H9 (cell line): ENCODE data around the gene SNX25. TPM values are rescaled to one million over a fixed set of nuclear protein-coding genes. Genes with fewer than 3 reads are reported as not detected.

Source experiments
- DNase-seq: peaks from one replicate; pipeline ENCODE4 v3.0.0-alpha.2; 2017
- H2AFZ ChIP-seq: one replicate; pipeline ENCODE4 v1.6.1; 2013; ENCODE audit warnings: mild to moderate bottlenecking, low read length, control low read depth, moderate library complexity
- H2AK5ac ChIP-seq: 2 replicates; pipeline ENCODE4 v1.6.1; 2013; ENCODE audit warnings: low read length, control low read depth, mixed read lengths; ENCODE audit not compliant: insufficient read length
- H2BK120ac ChIP-seq: one replicate; pipeline ENCODE4 v1.6.1; 2013; ENCODE audit warnings: low read depth, mild to moderate bottlenecking, low read length, control low read depth, inconsistent platforms; ENCODE audit not compliant: poor library complexity, severe bottlenecking
- H2BK12ac ChIP-seq: 2 replicates; pipeline ENCODE4 v1.6.1; 2013; ENCODE audit warnings: low read length, control low read depth, mixed read lengths, low read depth; ENCODE audit not compliant: insufficient read length
- H2BK15ac ChIP-seq: 2 replicates; pipeline ENCODE4 v1.6.1; 2013; ENCODE audit warnings: low read depth, low read length, control low read depth
- H2BK20ac ChIP-seq: one replicate; pipeline ENCODE4 v1.6.1; 2013; ENCODE audit warnings: low read depth, mild to moderate bottlenecking, low read length, control low read depth, inconsistent platforms; ENCODE audit not compliant: poor library complexity, severe bottlenecking
- H2BK5ac ChIP-seq: 2 replicates; pipeline ENCODE4 v1.6.1; 2013; ENCODE audit warnings: low read length, control low read depth, mixed read lengths; ENCODE audit not compliant: insufficient read length
- H3K14ac ChIP-seq: 2 replicates; pipeline ENCODE4 v1.6.1; 2013; ENCODE audit warnings: low read length, control low read depth; ENCODE audit not compliant: insufficient read depth
- H3K18ac ChIP-seq: 2 replicates; pipeline ENCODE4 v1.6.1; 2013; ENCODE audit warnings: low read depth, mild to moderate bottlenecking, mixed read lengths, low read length, control low read depth; ENCODE audit not compliant: insufficient read length
- H3K23ac ChIP-seq: 2 replicates; pipeline ENCODE4 v1.6.1; 2013; ENCODE audit warnings: low read length, control low read depth, mixed read lengths, low read depth; ENCODE audit not compliant: insufficient read length
- H3K23me2 ChIP-seq: 2 replicates; pipeline ENCODE4 v1.6.1; 2013; ENCODE audit warnings: low read depth, mild to moderate bottlenecking, mixed read lengths, low read length, control low read depth; ENCODE audit not compliant: insufficient read length, poor library complexity, severe bottlenecking
- H3K27ac ChIP-seq: 2 replicates; pipeline ENCODE4 v1.5.1; 2013; ENCODE audit warnings: low read length, control low read depth, mixed read lengths, low read depth; ENCODE audit not compliant: insufficient read length
- H3K27me3 ChIP-seq: 2 replicates; pipeline ENCODE4 v1.6.1; 2013; ENCODE audit warnings: low read length, control low read depth, inconsistent platforms; ENCODE audit not compliant: insufficient read depth
- H3K4ac ChIP-seq: 2 replicates; pipeline ENCODE4 v1.6.1; 2013; ENCODE audit warnings: low read depth, mild to moderate bottlenecking, control low read depth, inconsistent platforms, low read length, moderate library complexity
- H3K4me1 ChIP-seq: 2 replicates; pipeline ENCODE4 v1.6.1; 2013; ENCODE audit warnings: low read length, control low read depth, inconsistent platforms; ENCODE audit not compliant: insufficient read depth
- H3K4me2 ChIP-seq: 2 replicates; pipeline ENCODE4 v1.6.1; 2013; ENCODE audit warnings: low read length, control low read depth, mixed read lengths; ENCODE audit not compliant: insufficient read length, insufficient read depth
- H3K56ac ChIP-seq: 2 replicates; pipeline ENCODE4 v1.6.1; 2013; ENCODE audit warnings: low read depth, mild to moderate bottlenecking, mixed read lengths, low read length, control low read depth; ENCODE audit not compliant: insufficient read length
- H3K79me1 ChIP-seq: 2 replicates; pipeline ENCODE4 v1.6.1; 2013; ENCODE audit warnings: low read depth, mild to moderate bottlenecking, moderate library complexity, low read length, control low read depth, inconsistent platforms; ENCODE audit not compliant: insufficient read depth, poor library complexity, severe bottlenecking
- H3K79me2 ChIP-seq: 2 replicates; pipeline ENCODE4 v1.6.1; 2013; ENCODE audit warnings: low read length, control low read depth, inconsistent platforms; ENCODE audit not compliant: insufficient read depth
- H3K9ac ChIP-seq: 2 replicates; pipeline ENCODE4 v1.6.1; 2013; ENCODE audit warnings: low read length, control low read depth, mixed read lengths; ENCODE audit not compliant: insufficient read length; ENCODE audit errors: extremely low read depth
- H3K9me3 ChIP-seq: one replicate; pipeline ENCODE4 v1.6.1; 2013; ENCODE audit warnings: low read depth, low read length, inconsistent platforms; ENCODE audit not compliant: control insufficient read depth
- H3T11ph ChIP-seq: one replicate; pipeline ENCODE4 v1.6.1; 2013; ENCODE audit warnings: mild to moderate bottlenecking, low read length, control low read depth, inconsistent platforms
- H4K20me1 ChIP-seq: one replicate; pipeline ENCODE4 v1.6.1; 2013; ENCODE audit not compliant: control insufficient read depth, insufficient read length, insufficient read depth
- H4K5ac ChIP-seq: 2 replicates; pipeline ENCODE4 v1.6.1; 2013; ENCODE audit warnings: low read depth, mild to moderate bottlenecking, mixed read lengths, low read length, control low read depth; ENCODE audit not compliant: insufficient read length
- H4K8ac ChIP-seq: replicated peaks from 2 replicates; pipeline ENCODE4 v1.6.1; 2013; ENCODE audit warnings: low read length, control low read depth, mixed read lengths, low read depth; ENCODE audit not compliant: insufficient read length
- H4K91ac ChIP-seq: 2 replicates; pipeline ENCODE4 v1.6.1; 2013; ENCODE audit warnings: low read depth, mild to moderate bottlenecking, moderate library complexity, mixed read lengths, low read length, control low read depth; ENCODE audit not compliant: insufficient read length
- H3K27ac Mint-ChIP-seq, 3 experiments: 2 replicates in 2 of 3; 3 replicates in 1 of 3; pipeline ENCODE4 v1.8.0; 2020 to 2021; ENCODE audit warnings: mixed read lengths in 3 of 3, mild to moderate bottlenecking in 1 of 3, moderate library complexity in 1 of 3
- H3K27me3 Mint-ChIP-seq: 2 replicates; pipeline ENCODE4 v1.8.0; 2021; ENCODE audit warnings: low read depth, mild to moderate bottlenecking, moderate library complexity, mixed read lengths
- H3K36me3 Mint-ChIP-seq, 3 experiments: 2 replicates in 2 of 3; 3 replicates in 1 of 3; pipeline ENCODE4 v1.8.0; 2020 to 2021; ENCODE audit warnings: low read depth in 3 of 3, mixed read lengths in 3 of 3; ENCODE audit not compliant: insufficient read depth in 1 of 3
- H3K4me1 Mint-ChIP-seq, 2 experiments: 2 replicates each; pipeline ENCODE4 v1.8.0; 2020; ENCODE audit warnings: mixed read lengths in 2 of 2
- H3K4me3 Mint-ChIP-seq, 2 experiments: 2 replicates in 1 of 2; 3 replicates in 1 of 2; pipeline ENCODE4 v1.8.0; 2020 to 2021; ENCODE audit warnings: mild to moderate bottlenecking in 2 of 2, mixed read lengths in 2 of 2, moderate library complexity in 1 of 2
- H3K9me3 Mint-ChIP-seq, 2 experiments: 2 replicates in 1 of 2; 3 replicates in 1 of 2; pipeline ENCODE4 v1.8.0; 2020; ENCODE audit warnings: mild to moderate bottlenecking in 2 of 2, mixed read lengths in 2 of 2, moderate library complexity in 1 of 2
- CTCF ChIP-seq: fragments of 200-600 bp; sonication (generic); conservative IDR thresholded peaks from 3 replicates; pipeline ENCODE4 v1.8.0; 2021; ENCODE audit warnings: antibody characterized with exemption, mild to moderate bottlenecking
- total RNA-seq: library from RNA; stranded (reverse); gene quantifications from 2 replicates; pipeline ENCODE4 v1.2.1, GENCODE V29; 2021

SNX25 gene
- total RNA-seq, 1 experiment from 2014 or later, result 28.2 TPM

- no peak for DNase-seq
- Histone ChIP-seq H3K9me3 (no peaks in the 10 kb centered on the region), H2AFZ (no peak overlapping the region), H2BK120ac (no peak overlapping the region), H3K27ac (no peak overlapping the region), H3K9ac (no peak overlapping the region), H3K18ac (no peak overlapping the region), H2AK5ac (no peak overlapping the region), H3K23ac (no peak overlapping the region), H3K56ac (no peak overlapping the region), H4K5ac (no peak overlapping the region), H3K79me2 (no peaks in the 10 kb centered on the region), H2BK5ac (no peak overlapping the region), H2BK12ac (no peak overlapping the region), H3K23me2 (no peaks in the 10 kb centered on the region), H2BK20ac (no peak overlapping the region), H3K79me1 (no peaks in the 10 kb centered on the region), H3K4ac (no peak overlapping the region), H3K4me1 (no peaks in the 10 kb centered on the region), H4K91ac (no peak overlapping the region), H2BK15ac (no peak overlapping the region), H4K8ac (no peak overlapping the region), H4K20me1 (no peaks in the 10 kb centered on the region), H3T11ph (no peak overlapping the region), H3K14ac (no peak overlapping the region), H3K4me2 (no peak overlapping the region), H3K27me3 (no peaks in the 10 kb centered on the region)
- no peak for TF ChIP-seq CTCF
- H3K27ac Mint-ChIP-seq, result no peak overlapping the region
- peaks cover 5 to 8% of the 10 kb centered on the region in 2 experiments; a peak in 4 of 5 replicates for H3K9me3 Mint-ChIP-seq
- H3K36me3 Mint-ChIP-seq, result peaks cover 3 to 18% (median 18%) of the 10 kb centered on the region in 3 experiments; a peak in 6 of 7 replicates
- H3K27me3 Mint-ChIP-seq, result no peaks in the 10 kb centered on the region
- H3K4me1 Mint-ChIP-seq, result peaks cover 8 to 14% of the 10 kb centered on the region in 2 experiments
- H3K4me3 Mint-ChIP-seq, result no peak overlapping the region
Measured at GRCh38 chr4:185382754-185383153, 173.4 kb downstream of the SNX25 start.
